ENCODE results near the gene ANAPC7.

- TF ChIP-seq EZH2 (optimal IDR thresholded peaks at IDR 0.05; ENCODE audit: low read depth, low read length) (no peak), CTCF (IDR thresholded peaks at IDR 0.05; ENCODE audit: low read length) (no peak)
These were observed 67.9 kb downstream of the ANAPC7 start for GRCh38 chr12:110335481-110336045.
